GM21390 (cell line): ENCODE data around the gene FARP1.

Experiments
- ATAC-seq: cut with Tn5 transposase; IDR thresholded peaks from one replicate; pipeline ENCODE4 v1.9.1; 2021; ENCODE audit not compliant: unreplicated experiment

FARP1 gene

DNA sequence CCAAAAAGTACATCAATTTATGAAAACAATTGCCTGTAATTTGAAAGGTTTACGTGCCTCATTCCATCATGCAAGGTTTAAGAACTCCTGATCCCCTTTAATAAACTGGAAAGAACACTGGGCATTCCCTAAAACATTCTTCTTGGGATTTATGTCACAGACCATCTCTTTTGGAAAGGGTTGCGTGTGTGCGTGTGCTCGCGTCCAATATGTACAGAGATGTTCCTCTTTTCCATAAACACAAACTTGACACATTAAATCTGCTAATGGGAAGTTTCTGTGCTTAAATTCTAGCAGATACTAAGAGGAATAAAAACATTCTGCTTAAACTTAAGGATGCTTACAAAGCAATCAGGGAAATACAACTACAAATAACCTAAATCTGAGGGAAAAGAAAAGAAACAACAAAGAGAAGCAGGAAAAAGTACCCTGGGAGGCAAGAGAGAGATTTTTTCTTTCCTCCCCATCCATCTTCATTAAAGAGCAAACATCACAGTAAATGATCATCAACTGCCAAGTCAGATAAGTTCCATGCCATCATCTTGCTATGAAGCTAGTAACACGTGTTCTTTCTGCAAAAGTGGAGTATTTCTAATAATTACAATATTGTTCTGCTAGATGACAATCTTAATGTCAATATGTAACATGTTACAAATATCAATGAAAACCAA lies 350.3 kb downstream of the FARP1 start:
- no peak for ATAC-seq

DNA sequence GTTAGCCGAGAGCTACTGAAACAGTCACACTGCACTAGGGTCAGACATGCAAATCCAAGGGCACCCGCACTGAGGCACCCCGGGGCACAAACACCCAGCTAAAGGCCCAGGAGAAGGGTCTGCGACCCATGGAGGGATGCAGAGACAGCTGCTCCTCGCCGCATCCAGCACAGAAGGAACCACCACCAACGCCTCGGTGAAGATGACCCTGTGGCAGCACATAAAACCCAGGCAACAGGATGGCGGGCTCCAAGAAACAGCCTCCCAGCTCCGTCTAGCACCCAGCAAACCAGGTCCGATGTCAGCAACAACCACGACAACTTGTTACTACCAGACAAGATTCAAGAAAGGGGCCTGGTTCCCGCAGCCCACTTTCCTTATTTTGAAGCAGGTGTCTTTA lies 351.9 kb downstream of the FARP1 start:
- no peak for ATAC-seq

DNA sequence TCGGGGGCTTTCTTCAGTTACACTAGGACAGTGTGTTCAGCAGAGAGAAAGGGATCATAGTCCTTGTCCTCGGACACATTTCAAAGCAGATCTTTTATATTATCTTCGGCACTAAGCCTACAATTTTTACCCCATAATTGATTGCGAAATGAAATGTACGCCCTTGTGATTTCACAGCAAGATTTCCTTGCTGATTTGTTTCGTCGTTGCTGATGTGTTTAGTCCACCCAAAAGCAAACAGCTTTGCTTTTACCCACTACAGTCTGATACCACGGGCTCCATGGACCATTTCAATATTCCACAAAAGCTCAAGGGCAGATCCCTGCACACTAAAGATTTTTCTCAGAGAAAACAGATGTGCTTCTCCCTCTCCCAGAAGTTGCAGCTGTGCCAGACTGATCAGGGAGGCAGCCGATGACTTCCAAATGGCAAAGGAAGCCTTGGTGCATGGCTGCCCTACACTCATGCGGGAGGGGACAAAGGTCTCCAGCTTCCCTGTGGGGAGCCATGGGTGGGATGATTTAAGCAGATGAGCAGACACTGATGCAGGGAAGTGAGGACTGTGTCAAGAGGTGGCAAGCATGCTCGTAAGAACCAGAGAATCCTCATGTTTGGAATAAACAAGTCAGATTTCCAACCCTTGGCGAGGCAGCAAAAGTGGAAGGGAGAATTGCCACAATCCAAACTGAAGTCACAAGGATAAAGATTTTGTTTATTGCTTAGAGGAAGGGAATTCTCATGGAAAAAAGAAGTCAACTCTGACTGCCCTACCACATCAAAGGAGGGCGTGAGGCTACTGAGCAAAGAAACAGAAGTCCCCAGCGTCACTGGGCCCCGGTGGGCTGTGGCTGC lies 353.0 kb downstream of the FARP1 start:
- no peak for ATAC-seq

DNA sequence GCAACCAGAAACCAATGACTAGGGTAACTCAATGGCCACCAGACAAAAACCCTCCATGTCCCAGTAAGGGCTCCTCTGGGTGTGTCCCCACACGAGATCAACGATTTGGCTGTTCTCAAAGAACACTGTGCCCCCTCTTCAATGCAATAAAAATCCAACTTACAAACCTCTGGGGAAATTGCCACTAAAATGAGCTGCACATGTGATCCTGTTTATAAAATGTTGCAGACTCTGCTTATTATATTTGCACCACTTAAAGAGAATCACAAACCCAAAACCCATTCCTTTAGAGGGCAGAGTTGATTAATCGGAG lies 353.5 kb downstream of the FARP1 start:
- no peak for ATAC-seq

DNA sequence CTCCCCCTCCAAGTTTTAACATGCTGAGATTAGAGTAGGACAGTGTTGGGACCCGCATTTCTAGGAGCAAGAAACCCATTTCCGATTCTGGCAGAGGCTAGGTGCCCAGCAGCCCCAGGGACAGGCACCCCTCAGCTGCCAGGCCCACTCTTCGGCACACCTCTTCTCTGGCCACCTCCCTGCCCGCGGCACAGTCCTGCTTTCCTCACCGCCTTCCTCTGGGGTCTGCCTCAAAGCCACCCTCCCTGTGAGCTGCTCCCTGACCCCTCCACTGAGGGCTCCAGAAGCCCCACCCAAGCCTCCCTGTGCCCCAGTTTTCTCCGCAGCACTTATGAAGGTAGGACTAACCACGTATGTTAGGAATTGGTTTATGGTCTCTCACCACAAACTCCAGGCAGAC lies 354.1 kb downstream of the FARP1 start:
- no peak for ATAC-seq

DNA sequence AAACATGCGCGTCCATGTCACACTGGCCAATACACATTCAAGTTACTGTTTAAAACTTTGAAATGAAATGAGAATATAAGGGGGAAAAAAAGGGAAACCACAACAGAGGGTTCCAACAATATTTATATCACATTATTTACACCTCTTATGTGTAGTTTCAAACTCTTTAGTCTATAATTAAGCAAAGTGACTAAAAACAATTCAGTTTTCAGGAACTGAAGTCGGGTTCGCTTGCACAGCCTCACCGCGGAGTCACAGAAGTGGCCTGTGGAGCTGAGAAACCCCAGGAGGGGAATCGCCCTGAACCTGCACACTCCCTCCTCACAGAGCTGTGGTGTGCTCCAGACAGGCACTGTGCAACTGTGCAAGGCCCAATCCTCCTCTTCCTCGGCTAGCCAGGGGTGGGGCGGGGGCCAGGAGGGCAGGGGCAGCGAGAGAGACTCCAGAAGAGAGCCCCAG lies 358.1 kb downstream of the FARP1 start:
- ATAC-seq, result peak; percentile 86

DNA sequence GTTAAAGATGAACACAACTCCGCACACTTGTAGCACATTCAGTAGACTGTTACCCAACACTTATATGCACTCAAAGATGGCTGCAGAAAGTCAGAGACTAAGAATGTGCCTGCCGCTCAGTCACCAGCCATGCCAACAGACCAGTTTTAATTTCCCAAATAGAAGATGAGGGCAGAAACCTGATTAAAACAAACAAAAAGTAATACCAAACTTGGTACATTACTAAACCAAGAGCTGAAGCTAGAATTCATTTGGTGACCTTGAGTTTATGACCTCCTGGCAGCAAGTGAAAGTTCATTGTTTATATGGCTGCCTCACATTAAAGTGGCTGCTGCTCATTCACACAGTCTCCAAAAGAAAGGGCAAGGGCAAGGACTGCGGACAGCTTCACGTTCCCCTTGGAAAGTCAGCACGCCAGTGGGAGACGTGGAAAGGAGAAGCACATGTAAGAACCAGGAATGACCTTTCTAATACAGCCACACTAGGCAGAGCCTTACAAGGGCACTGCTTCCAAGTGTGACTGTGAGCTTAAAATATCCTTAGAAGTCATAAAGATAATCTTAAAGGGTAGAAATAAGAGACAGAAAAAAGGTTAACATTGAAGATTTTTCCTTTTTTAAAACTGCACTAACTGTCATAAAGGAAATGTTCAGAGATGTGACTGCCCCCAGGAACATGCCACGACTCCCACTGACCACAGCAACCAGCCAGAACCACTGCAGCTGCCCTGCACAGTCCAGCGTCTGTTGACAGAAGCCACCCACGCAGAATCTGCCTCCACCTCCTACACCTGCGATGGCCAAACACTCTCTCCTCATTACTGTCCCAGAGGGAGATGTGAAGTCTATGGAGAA lies 360.5 kb downstream of the FARP1 start:
- no peak for ATAC-seq

DNA sequence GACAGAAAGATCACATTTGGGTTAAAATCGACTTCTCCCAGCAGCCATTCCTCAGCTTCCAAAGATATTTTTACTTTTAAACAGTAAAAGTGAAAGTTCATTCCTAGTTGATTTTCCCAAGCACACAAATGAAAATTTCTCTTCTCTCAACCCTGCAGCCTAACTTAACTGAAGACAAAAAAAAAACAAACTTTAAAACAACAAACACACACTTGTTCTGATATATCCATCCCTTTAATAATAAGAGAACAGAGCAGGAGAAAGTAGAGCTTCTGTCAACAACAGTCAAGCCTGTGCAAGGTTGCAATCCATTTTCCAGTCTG lies 361.1 kb downstream of the FARP1 start:
- ATAC-seq, result no peak

DNA sequence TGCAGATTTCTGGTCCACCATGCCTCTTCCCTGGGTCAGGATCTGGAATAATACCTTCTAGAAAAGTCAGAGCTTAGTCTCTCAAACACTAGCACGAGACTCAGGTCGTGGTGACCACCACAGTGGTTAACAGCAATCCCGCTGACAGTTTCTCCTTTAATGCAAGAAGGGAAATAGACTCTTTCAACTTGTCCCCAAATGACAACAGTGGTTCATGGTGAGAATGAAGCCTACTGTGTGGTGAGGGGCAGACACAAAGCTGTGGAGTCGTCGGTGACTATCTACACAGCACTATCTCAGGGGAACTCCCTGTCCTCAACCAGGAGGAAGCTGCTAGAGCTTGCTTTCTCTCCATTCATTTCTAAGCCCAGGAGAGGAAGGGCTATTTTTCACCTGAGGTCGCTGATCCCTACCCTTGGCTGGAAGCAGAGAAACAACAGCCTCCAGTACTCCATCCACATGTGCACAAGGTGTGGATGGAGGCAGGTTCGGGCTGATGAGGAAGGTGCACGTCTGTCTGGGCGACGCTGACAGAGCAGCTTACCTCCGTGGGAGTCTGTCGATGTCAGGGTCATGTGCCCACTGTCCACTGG lies 361.6 kb downstream of the FARP1 start:
- ATAC-seq, result peak; percentile 53
